Muscle layer of colon (tissue), 2 donors: ENCODE measurements around the gene DDC.
"Not testable (repeated sequence)": the region's sequence is repeated elsewhere in the genome, so short reads cannot be mapped to it uniquely, and the experiment has no call there.

ENCODE experiments used
- H3K27ac ChIP-seq: one replicate; pipeline ENCODE4 v1.7.0; 2013; ENCODE audit warnings: low read depth, mild to moderate bottlenecking, low read length, moderate library complexity
- H3K27me3 ChIP-seq, 2 donors: one replicate each; pipeline ENCODE4 v1.7.0; 2013; ENCODE audit warnings: low read length in 2 of 2, mild to moderate bottlenecking in 2 of 2; ENCODE audit not compliant: insufficient read depth in 2 of 2, control insufficient read depth in 1 of 2
- H3K36me3 ChIP-seq: one replicate; pipeline ENCODE4 v1.7.0; 2013; ENCODE audit warnings: mild to moderate bottlenecking, low read length; ENCODE audit not compliant: insufficient read depth
- H3K4me1 ChIP-seq: one replicate; pipeline ENCODE4 v1.7.0; 2013; ENCODE audit warnings: mild to moderate bottlenecking, low read length; ENCODE audit not compliant: insufficient read depth
- H3K4me3 ChIP-seq, 2 donors: one replicate each; pipeline ENCODE4 v1.7.0; 2013; ENCODE audit warnings: low read length in 2 of 2, low read depth in 1 of 2, mild to moderate bottlenecking in 1 of 2, moderate library complexity in 1 of 2
- H3K9ac ChIP-seq: one replicate; pipeline ENCODE4 v1.7.0; 2013; ENCODE audit warnings: low read length
- H3K9me3 ChIP-seq: one replicate; pipeline ENCODE4 v1.7.0; 2013; ENCODE audit warnings: mild to moderate bottlenecking, low read length
- donor health status: abdominal sarcoma.
- donor health status: Adenocarcinoma of cecum.

DDC gene

DNA sequence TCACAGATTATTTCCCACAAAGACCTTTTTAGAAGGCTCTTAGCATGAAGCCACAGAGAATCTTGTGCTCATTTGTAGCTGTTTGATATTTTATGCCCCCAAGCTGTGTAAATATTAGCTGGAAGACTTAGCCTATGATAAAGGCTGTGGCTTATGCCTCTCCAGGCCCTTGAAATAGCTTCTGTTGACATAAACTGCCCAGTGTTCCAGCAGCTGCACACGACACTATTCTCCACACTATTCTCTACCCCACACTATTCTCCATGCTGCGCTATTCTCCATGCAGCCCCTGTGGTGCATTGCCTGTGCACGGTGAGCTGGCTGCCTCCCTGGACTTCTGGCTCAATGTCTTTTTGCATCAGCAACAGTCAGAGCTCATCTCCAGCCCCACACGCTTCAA is 13.1 kb downstream of the DDC start:
- Histone ChIP-seq H3K4me1 (no peaks in the 10 kb centered on the region), H3K27ac (no peak overlapping the region), H3K36me3 (no peaks in the 10 kb centered on the region), H3K9me3 (no peaks in the 10 kb centered on the region), H3K9ac (no peak overlapping the region), H3K4me3 (no peak overlapping the region), H3K27me3 (no peaks in the 10 kb centered on the region)

- not testable (repeated sequence) for H3K4me3 ChIP-seq, H3K9ac ChIP-seq, H3K27me3 ChIP-seq, H3K36me3 ChIP-seq, H3K27ac ChIP-seq, H3K9me3 ChIP-seq, H3K4me1 ChIP-seq
Measured at GRCh38 chr7:50545613-50546012, 19.6 kb downstream of the DDC start.

DNA sequence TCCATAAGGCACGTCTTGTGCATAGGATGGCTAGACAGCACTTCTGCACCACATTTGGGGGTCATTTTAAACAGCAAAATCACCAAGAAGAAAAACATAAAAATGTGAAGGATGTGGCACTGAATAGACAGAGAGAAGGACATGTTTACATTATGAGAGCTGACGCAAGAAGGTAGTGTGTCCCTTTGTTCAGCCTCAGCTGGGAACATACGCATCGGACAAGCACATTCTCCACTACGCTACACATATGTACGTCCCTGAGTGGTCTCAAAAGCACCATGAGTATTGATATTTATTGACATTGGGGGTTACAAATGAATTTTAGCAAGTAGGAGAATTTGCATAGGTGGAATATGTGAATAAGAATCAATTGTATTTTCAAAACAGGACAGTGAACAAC is 20.2 kb downstream of the DDC start:
- Histone ChIP-seq H3K4me3 (no peak overlapping the region), H3K27ac (no peak overlapping the region), H3K27me3 (no peaks in the 10 kb centered on the region), H3K9ac (no peak overlapping the region), H3K9me3 (no peaks in the 10 kb centered on the region), H3K4me1 (no peaks in the 10 kb centered on the region), H3K36me3 (no peaks in the 10 kb centered on the region)

GRCh38 chr7:50543776-50544442 is 21.3 kb downstream of the DDC start:
- H3K36me3 ChIP-seq = no peaks in the 10 kb centered on the region
- no peak overlapping the region for H3K4me3 ChIP-seq

GRCh38 chr7:50542132-50542531 is 23.1 kb downstream of the DDC start:
- Histone ChIP-seq H3K4me3 (no peak overlapping the region), H3K4me1 (no peaks in the 10 kb centered on the region), H3K9ac (no peak overlapping the region), H3K27ac (no peak overlapping the region), H3K36me3 (no peaks in the 10 kb centered on the region), H3K27me3 (no peaks in the 10 kb centered on the region), H3K9me3 (no peaks in the 10 kb centered on the region)

More at GRCh38 chr7:50543776-50544442, 21.3 kb downstream of the DDC start:
- Histone ChIP-seq H3K9ac (no peak overlapping the region), H3K9me3 (no peaks in the 10 kb centered on the region), H3K27ac (no peak overlapping the region), H3K4me1 (no peaks in the 10 kb centered on the region), H3K27me3 (no peaks in the 10 kb centered on the region)

DNA sequence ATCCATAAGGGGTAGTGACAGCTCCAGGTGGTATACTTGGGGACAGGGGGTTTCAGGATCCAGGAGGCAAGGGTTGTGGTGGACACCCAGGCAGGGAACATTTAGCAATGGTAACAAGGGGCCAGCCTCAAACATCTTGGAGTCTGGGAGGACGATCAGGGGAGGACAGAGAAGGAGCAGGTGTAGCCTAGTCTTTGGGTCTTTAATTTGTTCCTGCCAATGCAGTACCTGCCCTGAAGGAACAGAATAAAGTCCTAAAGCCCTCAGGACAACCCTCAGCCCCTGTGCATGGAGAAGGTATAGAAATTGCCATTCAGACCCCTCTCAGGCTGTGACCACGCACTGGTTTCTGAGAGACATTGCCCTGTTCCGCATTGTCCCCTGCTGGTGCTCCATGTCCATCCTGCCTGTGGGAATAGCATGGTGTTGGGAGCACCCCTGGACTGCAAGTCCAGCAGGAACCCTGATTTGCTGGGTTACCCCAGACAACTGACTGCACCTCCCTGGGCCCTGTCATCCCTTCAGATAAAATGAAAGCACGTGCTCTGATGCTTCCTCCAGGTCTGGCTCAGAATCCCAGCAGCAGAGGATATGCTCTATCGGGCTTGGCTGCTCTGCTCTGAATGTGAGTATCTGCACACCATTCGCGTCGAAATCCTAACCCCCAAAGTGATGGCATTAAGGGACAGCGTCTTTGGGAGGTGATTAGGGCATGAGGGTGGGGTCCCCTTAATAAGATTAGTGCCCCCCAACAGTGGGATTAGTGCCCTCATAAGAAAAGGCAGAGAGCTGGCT is 24.2 kb downstream of the DDC start:
- no peak overlapping the region for H3K9ac ChIP-seq
- no peak overlapping the region for H3K27ac ChIP-seq
- no peaks in the 10 kb centered on the region for H3K4me1 ChIP-seq
- no peak overlapping the region for H3K4me3 ChIP-seq
- no peaks in the 10 kb centered on the region for H3K9me3 ChIP-seq
- no peaks in the 10 kb centered on the region for H3K36me3 ChIP-seq
- H3K27me3 ChIP-seq = no peaks in the 10 kb centered on the region

GRCh38 chr7:50539725-50540124 is 25.5 kb downstream of the DDC start:
- H3K4me3 ChIP-seq = no peak overlapping the region
- H3K27ac ChIP-seq = no peak overlapping the region
- H3K36me3 ChIP-seq = no peaks in the 10 kb centered on the region
- no peak overlapping the region for H3K9ac ChIP-seq
- H3K9me3 ChIP-seq = no peaks in the 10 kb centered on the region
- no peaks in the 10 kb centered on the region for H3K27me3 ChIP-seq
- no peaks in the 10 kb centered on the region for H3K4me1 ChIP-seq

GRCh38 chr7:50538478-50538877 is 26.7 kb downstream of the DDC start:
- no peaks in the 10 kb centered on the region for H3K36me3 ChIP-seq

DNA sequence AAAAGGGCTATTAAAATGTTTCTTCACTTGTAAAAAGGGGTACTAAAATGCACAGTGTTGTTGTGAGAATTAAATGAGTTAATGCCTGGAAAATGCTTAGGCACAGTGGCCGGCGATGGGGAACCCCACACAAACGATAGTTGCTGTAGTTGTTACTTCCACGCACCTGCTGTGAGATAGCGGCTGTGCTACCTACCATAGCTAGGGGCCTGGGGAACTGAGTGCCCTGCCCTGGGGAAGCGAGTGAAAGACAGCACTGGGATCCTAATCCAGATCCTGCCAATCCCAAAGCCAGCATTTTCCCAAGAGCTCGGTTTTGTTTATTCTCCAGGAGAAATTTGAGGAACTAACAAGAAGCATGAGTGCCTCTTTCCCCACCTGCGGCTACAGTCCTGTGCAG is 27.8 kb downstream of the DDC start:
- no peak overlapping the region for H3K4me3 ChIP-seq
- H3K27me3 ChIP-seq = no peaks in the 10 kb centered on the region
- no peaks in the 10 kb centered on the region for H3K9me3 ChIP-seq
- H3K9ac ChIP-seq = no peak overlapping the region
- no peaks in the 10 kb centered on the region for H3K36me3 ChIP-seq
- H3K27ac ChIP-seq = no peak overlapping the region
- no peaks in the 10 kb centered on the region for H3K4me1 ChIP-seq

More at GRCh38 chr7:50538478-50538877, 26.7 kb downstream of the DDC start:
- Histone ChIP-seq H3K4me3 (no peak overlapping the region), H3K27ac (no peak overlapping the region), H3K9ac (no peak overlapping the region), H3K9me3 (no peaks in the 10 kb centered on the region), H3K27me3 (no peaks in the 10 kb centered on the region), H3K4me1 (no peaks in the 10 kb centered on the region)

GRCh38 chr7:50535291-50535711 is 29.9 kb downstream of the DDC start:
- not testable (repeated sequence) for H3K27ac ChIP-seq, H3K27me3 ChIP-seq, H3K9ac ChIP-seq, H3K4me3 ChIP-seq, H3K9me3 ChIP-seq, H3K36me3 ChIP-seq, H3K4me1 ChIP-seq

DNA sequence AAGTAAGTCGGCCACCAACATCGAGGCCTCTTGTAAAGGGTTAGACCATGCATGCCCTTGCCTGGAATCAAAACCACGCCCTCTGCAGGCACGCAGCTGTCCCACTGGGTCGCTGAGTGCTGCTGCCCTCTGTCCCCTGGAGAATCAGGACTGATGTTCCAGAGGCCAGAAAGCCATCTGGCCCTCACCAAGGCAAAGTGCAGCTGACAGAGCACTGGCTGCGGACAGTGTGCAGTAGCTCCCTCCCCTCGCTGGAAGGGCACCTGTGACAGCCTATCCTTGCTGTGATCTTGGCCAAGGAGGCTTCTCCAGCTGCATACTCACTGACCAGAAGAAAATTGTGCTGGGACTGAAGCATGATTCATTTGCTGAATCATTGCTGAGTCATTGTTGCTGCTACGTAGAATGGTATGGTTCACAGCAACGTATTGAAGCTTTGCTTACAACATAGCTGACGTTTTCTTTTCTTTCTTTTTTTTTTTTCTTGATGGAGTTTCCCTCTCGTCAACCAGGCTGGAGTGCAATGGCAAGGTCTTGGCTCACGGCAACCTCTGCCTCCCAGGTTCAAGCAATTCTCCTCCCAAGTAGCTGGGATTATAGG is 30.4 kb downstream of the DDC start:
- Histone ChIP-seq H3K27ac (no peak overlapping the region), H3K4me3 (no peak overlapping the region), H3K9ac (no peak overlapping the region), H3K27me3 (no peaks in the 10 kb centered on the region), H3K4me1 (no peaks in the 10 kb centered on the region), H3K9me3 (no peaks in the 10 kb centered on the region), H3K36me3 (no peaks in the 10 kb centered on the region)
